ENCODE results near the gene COX7A2L. TPM values are rescaled to one million over a fixed set of nuclear protein-coding genes. Genes with fewer than 3 reads are reported as not detected.

The COX7A2L gene
- total and polyA plus RNA-seq, 2 experiments from 2014 or later = 112 to 149 TPM

- Mint-ChIP-seq H3K4me1 (peaks cover 18% of the 10 kb centered on the region), H3K9me3 (no peaks in the 10 kb centered on the region), H3K36me3 (ENCODE audit: low read depth) (peaks cover 22% of the 10 kb centered on the region), H3K27me3 (ENCODE audit: insufficient read depth, low read depth, poor library complexity) (peaks cover 22% of the 10 kb centered on the region), H3K4me3 (no peak overlapping the region), H3K27ac (peak overlapping the region; percentile 78)
- Histone ChIP-seq H3K9me2 (ENCODE audit: insufficient read depth) (no peaks in the 10 kb centered on the region), H3F3A (replicated peaks; ENCODE audit: low read depth) (peaks cover 3% of the 10 kb centered on the region; the same call in 1 of the 2 replicates), H3K79me2 (replicated peaks; ENCODE audit: insufficient read depth) (peaks cover 45% of the 10 kb centered on the region), H3K4me1 (ENCODE audit: insufficient read depth) (no peaks in the 10 kb centered on the region; the same call in 1 of the 2 replicates), H3K27ac (ENCODE audit: low read depth) (peak overlapping the region; percentile 69; the same call in 1 of the 2 replicates), H3K4me3 (no peak overlapping the region), H3K27me3 (ENCODE audit: insufficient read depth) (no peaks in the 10 kb centered on the region), H4K20me1 (replicated peaks; ENCODE audit: insufficient read depth) (peaks cover 13% of the 10 kb centered on the region), H3K36me3 (ENCODE audit: insufficient read depth) (no peaks in the 10 kb centered on the region; the same call in 1 of the 2 replicates), H2AFZ (no peak overlapping the region), H3K4me2 (no peak overlapping the region)
- TF ChIP-seq CTCF (conservative IDR thresholded peaks at IDR 0.05; ENCODE audit: low read depth in 2 of 2) (no peak), STAT1 (IDR thresholded peaks at IDR 0.05; ENCODE audit: unreplicated experiment) (no peak), ZNF114 (CRISPR knock-in tag; IDR thresholded peaks at IDR 0.05) (no peak), JUNB (IDR thresholded peaks at IDR 0.05; ENCODE audit: unreplicated experiment) (no peak), ZNF462 (CRISPR knock-in tag; IDR thresholded peaks at IDR 0.05) (no peak), REST (IDR thresholded peaks at IDR 0.05; ENCODE audit: unreplicated experiment) (no peak), CREB1 (CRISPR knock-in tag; IDR thresholded peaks at IDR 0.05; ENCODE audit: low read depth) (no peak)
- ATAC-seq = peak; percentile 6; the same call in 2 of the 3 replicates
- DNase-seq (ENCODE audit: low spot score) = peak; percentile 44
Observed at GRCh38 chr2:42342061-42342794, 18.8 kb downstream of the COX7A2L start.
